Measurements from ENCODE around the gene TPK1.
A peak's percentile ranks its signal among the peaks of the same experiment; 100 is the strongest.

Gene TPK1

GRCh38 chr7:144824360-144824759, 11.5 kb downstream of the TPK1 start:
- Histone ChIP-seq H2AFZ (ENCODE audit: low read length, unreplicated experiment) (peak overlapping the region; percentile 61), H3K27ac (ENCODE audit: low read depth, low read length) (peak overlapping the region; percentile 15; the same call in 1 of the 2 replicates), H3K4me1 (ENCODE audit: control insufficient read depth, insufficient read depth, low read length, unreplicated experiment) (peaks cover 31% of the 10 kb centered on the region), H3K27me3 (ENCODE audit: insufficient read depth, low read length) (no peaks in the 10 kb centered on the region), H3K79me2 (ENCODE audit: control insufficient read depth, insufficient read depth, low read length, unreplicated experiment) (no peaks in the 10 kb centered on the region), H3K36me3 (ENCODE audit: insufficient read depth, low read length) (no peaks in the 10 kb centered on the region), H3K4me3 (ENCODE audit: low read depth, low read length) (no peak overlapping the region)

- Histone ChIP-seq H3K4me1 (ENCODE audit: control insufficient read depth, insufficient read depth, low read length, unreplicated experiment) (peaks cover 24% of the 10 kb centered on the region), H3K79me2 (ENCODE audit: control insufficient read depth, insufficient read depth, low read length, unreplicated experiment) (no peaks in the 10 kb centered on the region), H3K36me3 (ENCODE audit: insufficient read depth, low read length) (no peaks in the 10 kb centered on the region), H2AFZ (ENCODE audit: low read length, unreplicated experiment) (no peak overlapping the region), H3K27ac (ENCODE audit: low read depth, low read length) (no peak overlapping the region), H3K27me3 (ENCODE audit: insufficient read depth, low read length) (no peaks in the 10 kb centered on the region), H3K4me3 (ENCODE audit: low read depth, low read length) (no peak overlapping the region)
These were observed 13.6 kb downstream of the TPK1 start for GRCh38 chr7:144822223-144822622.

DNA sequence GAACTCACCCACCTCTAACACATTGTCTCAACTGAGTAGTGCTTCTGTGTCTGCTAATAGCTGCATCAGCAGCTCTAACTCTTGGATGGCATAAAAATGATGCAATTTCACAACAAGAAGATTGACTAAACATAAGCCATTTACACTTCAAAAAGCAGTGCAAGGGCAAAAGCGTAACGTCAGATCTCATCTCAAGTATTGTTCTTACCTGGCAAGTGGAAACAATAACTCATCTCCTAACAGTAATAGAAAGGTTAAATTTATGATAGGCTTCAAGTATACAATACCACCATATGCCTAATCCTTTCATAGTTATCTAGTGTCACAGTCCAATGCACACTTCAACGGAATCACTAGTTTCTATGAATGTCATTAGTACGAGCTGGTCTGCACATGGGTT, 14.8 kb downstream of the TPK1 start:
- Histone ChIP-seq H3K4me1 (ENCODE audit: control insufficient read depth, insufficient read depth, low read length, unreplicated experiment) (peaks cover 18% of the 10 kb centered on the region), H3K79me2 (ENCODE audit: control insufficient read depth, insufficient read depth, low read length, unreplicated experiment) (no peaks in the 10 kb centered on the region), H3K36me3 (ENCODE audit: insufficient read depth, low read length) (no peaks in the 10 kb centered on the region), H3K27ac (ENCODE audit: low read depth, low read length) (no peak overlapping the region), H3K27me3 (ENCODE audit: insufficient read depth, low read length) (no peaks in the 10 kb centered on the region), H2AFZ (ENCODE audit: low read length, unreplicated experiment) (no peak overlapping the region), H3K4me3 (ENCODE audit: low read depth, low read length) (no peak overlapping the region)

GRCh38 chr7:144820552-144820951, 15.3 kb downstream of the TPK1 start:
- H3K79me2 ChIP-seq (ENCODE audit: control insufficient read depth, insufficient read depth, low read length, unreplicated experiment): no peaks in the 10 kb centered on the region
- H3K36me3 ChIP-seq (ENCODE audit: insufficient read depth, low read length): no peaks in the 10 kb centered on the region
- H3K27ac ChIP-seq (ENCODE audit: low read depth, low read length): no peak overlapping the region
- H3K4me3 ChIP-seq (ENCODE audit: low read depth, low read length): no peak overlapping the region
- no peaks in the 10 kb centered on the region for H3K27me3 ChIP-seq (ENCODE audit: insufficient read depth, low read length)
- H3K4me1 ChIP-seq (ENCODE audit: control insufficient read depth, insufficient read depth, low read length, unreplicated experiment): peaks cover 13% of the 10 kb centered on the region
- no peak overlapping the region for H2AFZ ChIP-seq (ENCODE audit: low read length, unreplicated experiment)

DNA sequence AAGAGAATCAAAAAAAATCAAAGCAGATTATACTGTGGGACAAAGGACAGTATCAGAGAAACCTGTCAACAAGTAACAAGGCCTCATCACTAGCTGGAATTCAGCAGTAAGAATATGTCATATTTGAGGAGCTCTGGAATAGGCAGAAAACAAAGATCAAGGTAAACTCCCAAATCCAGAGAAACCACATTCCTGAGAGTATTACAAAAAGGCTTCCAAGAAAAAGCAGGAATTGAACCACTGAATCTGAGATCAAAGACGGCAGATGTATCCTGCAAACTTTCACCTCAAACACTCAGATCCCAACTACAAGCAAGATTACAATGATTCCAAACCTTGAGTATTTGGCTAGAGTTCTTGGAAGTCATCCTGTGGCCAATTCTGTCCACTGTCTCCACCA, 16.3 kb downstream of the TPK1 start:
- Histone ChIP-seq H3K4me1 (ENCODE audit: control insufficient read depth, insufficient read depth, low read length, unreplicated experiment) (peaks cover 7% of the 10 kb centered on the region), H3K4me3 (ENCODE audit: low read depth, low read length) (no peak overlapping the region), H3K27ac (ENCODE audit: low read depth, low read length) (no peak overlapping the region), H3K79me2 (ENCODE audit: control insufficient read depth, insufficient read depth, low read length, unreplicated experiment) (no peaks in the 10 kb centered on the region), H2AFZ (ENCODE audit: low read length, unreplicated experiment) (no peak overlapping the region), H3K36me3 (ENCODE audit: insufficient read depth, low read length) (no peaks in the 10 kb centered on the region), H3K27me3 (ENCODE audit: insufficient read depth, low read length) (no peaks in the 10 kb centered on the region)

GRCh38 chr7:144818511-144818910, 17.3 kb downstream of the TPK1 start:
- no peaks in the 10 kb centered on the region for H3K79me2 ChIP-seq (ENCODE audit: control insufficient read depth, insufficient read depth, low read length, unreplicated experiment)
- H3K36me3 ChIP-seq (ENCODE audit: insufficient read depth, low read length): no peaks in the 10 kb centered on the region
- H3K4me1 ChIP-seq (ENCODE audit: control insufficient read depth, insufficient read depth, low read length, unreplicated experiment): no peaks in the 10 kb centered on the region
- H2AFZ ChIP-seq (ENCODE audit: low read length, unreplicated experiment): no peak overlapping the region
- no peak overlapping the region for H3K27ac ChIP-seq (ENCODE audit: low read depth, low read length)
- no peak overlapping the region for H3K4me3 ChIP-seq (ENCODE audit: low read depth, low read length)
- H3K27me3 ChIP-seq (ENCODE audit: insufficient read depth, low read length): no peaks in the 10 kb centered on the region

- no peak overlapping the region for H2AFZ ChIP-seq (ENCODE audit: low read length, unreplicated experiment)
- no peaks in the 10 kb centered on the region for H3K79me2 ChIP-seq (ENCODE audit: control insufficient read depth, insufficient read depth, low read length, unreplicated experiment)
- no peaks in the 10 kb centered on the region for H3K36me3 ChIP-seq (ENCODE audit: insufficient read depth, low read length)
- H3K4me3 ChIP-seq (ENCODE audit: low read depth, low read length): no peak overlapping the region
- H3K27ac ChIP-seq (ENCODE audit: low read depth, low read length): no peak overlapping the region
- H3K27me3 ChIP-seq (ENCODE audit: insufficient read depth, low read length): no peaks in the 10 kb centered on the region
- H3K4me1 ChIP-seq (ENCODE audit: control insufficient read depth, insufficient read depth, low read length, unreplicated experiment): no peaks in the 10 kb centered on the region
These were observed 18.9 kb downstream of the TPK1 start for GRCh38 chr7:144817001-144817400.

DNA sequence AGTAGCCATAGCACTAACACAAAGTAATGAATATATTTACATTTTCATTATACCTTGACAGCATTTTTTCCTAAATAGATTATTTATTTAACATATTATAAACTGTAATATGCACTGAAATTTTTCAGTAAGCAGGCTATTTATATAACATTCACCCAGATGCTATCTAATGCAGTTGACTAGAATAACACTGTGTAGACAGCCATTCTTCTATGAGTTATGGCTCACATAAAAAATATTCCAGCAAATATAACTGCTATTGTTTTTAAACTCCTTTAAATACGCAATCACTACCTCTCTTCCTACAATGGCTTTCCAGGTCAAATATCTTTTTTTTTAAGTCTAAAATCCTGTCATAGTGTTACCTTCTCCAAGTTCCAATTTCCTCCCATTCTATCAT, 21.6 kb downstream of the TPK1 start:
- no peak overlapping the region for H3K4me3 ChIP-seq (ENCODE audit: low read depth, low read length)
- no peaks in the 10 kb centered on the region for H3K4me1 ChIP-seq (ENCODE audit: control insufficient read depth, insufficient read depth, low read length, unreplicated experiment)
- H3K27ac ChIP-seq (ENCODE audit: low read depth, low read length): no peak overlapping the region
- no peaks in the 10 kb centered on the region for H3K79me2 ChIP-seq (ENCODE audit: control insufficient read depth, insufficient read depth, low read length, unreplicated experiment)
- no peaks in the 10 kb centered on the region for H3K27me3 ChIP-seq (ENCODE audit: insufficient read depth, low read length)
- no peaks in the 10 kb centered on the region for H3K36me3 ChIP-seq (ENCODE audit: insufficient read depth, low read length)
- no peak overlapping the region for H2AFZ ChIP-seq (ENCODE audit: low read length, unreplicated experiment)

DNA sequence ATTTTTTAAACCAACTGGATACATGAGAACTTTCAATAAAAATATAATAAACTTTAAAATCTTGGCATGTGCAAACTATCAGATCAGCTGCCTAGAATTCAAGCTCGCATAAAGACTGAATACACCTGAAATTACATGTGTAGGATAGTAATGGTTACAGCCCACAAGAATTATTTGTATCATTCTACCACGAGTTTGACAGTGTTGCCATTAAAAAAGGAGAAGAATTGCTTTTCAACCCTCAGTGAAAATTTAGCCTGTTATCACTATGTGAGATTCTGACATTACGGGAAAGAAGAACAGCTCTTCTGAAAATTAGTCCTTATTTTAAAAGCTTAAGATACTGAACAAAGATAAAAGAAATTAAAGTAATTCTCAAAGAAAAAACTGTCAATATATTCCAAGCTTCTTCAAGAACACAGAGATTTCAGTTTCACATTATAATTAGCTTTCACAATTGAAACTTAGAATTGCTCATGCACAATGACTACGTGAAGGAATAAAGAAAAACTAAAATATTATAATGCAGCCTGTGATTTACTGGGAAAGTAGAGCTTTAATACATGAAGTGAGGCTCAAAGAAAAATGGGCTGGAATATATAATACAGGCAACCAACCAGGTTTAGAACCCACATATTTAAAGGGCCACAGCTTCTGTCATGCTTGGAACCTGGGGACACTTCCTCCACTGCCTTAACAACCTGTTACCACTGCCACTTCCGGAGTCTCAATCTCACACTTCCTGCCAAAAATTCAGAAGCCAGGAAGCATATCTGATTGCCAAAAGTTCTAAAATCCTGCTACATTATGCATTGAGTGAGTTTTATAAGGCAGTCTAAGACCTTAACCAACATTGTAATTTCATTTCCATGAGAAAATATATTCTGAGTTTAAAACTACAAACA, 23.2 kb downstream of the TPK1 start:
- no peaks in the 10 kb centered on the region for H3K27me3 ChIP-seq (ENCODE audit: insufficient read depth, low read length)
- H2AFZ ChIP-seq (ENCODE audit: low read length, unreplicated experiment): no peak overlapping the region
- H3K4me1 ChIP-seq (ENCODE audit: control insufficient read depth, insufficient read depth, low read length, unreplicated experiment): no peaks in the 10 kb centered on the region
- no peaks in the 10 kb centered on the region for H3K36me3 ChIP-seq (ENCODE audit: insufficient read depth, low read length)
- H3K4me3 ChIP-seq (ENCODE audit: low read depth, low read length): no peak overlapping the region
- H3K79me2 ChIP-seq (ENCODE audit: control insufficient read depth, insufficient read depth, low read length, unreplicated experiment): no peaks in the 10 kb centered on the region
- H3K27ac ChIP-seq (ENCODE audit: low read depth, low read length): no peak overlapping the region

DNA sequence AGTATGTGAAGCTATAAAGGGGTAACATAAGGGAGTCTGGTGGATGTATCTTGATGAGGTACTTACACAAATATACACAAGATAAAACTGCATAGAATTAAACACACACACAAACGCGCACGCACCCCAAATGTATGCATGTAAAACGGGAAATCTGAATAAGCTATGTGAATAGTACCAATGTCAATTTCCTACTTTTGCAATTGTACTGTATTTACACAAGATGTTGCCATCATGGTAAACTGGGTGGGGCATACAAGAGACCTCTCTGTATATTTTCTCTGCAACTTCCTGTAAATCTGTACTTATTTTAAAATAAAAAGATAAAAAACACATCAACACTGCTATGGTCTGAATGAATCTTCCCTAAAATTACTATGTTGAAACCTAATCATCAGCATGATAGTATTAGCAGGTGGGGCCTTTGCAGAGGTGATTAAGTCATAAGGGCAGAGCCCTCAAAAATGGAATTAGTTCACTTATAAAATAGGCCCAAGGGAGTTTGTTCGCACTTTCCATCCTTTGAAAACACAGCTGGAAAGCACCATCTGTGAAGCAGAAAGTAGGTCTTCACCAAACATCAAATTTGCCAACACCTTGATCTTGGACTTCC, 30.1 kb downstream of the TPK1 start:
- Histone ChIP-seq H3K27ac (ENCODE audit: low read depth, low read length) (no peak overlapping the region), H3K36me3 (ENCODE audit: insufficient read depth, low read length) (no peaks in the 10 kb centered on the region), H2AFZ (ENCODE audit: low read length, unreplicated experiment) (no peak overlapping the region)

More for the DNA sequence above, 30.1 kb downstream of the TPK1 start:
- no peak overlapping the region for H3K4me3 ChIP-seq (ENCODE audit: low read depth, low read length)
- H3K4me1 ChIP-seq (ENCODE audit: control insufficient read depth, insufficient read depth, low read length, unreplicated experiment): no peaks in the 10 kb centered on the region
- no peaks in the 10 kb centered on the region for H3K79me2 ChIP-seq (ENCODE audit: control insufficient read depth, insufficient read depth, low read length, unreplicated experiment)
- no peaks in the 10 kb centered on the region for H3K27me3 ChIP-seq (ENCODE audit: insufficient read depth, low read length)
